HG03342 (cell line): ENCODE data around the gene MAPKAP1.

ENCODE experiments used
- ATAC-seq: cut with Tn5 transposase; IDR thresholded peaks from one replicate; pipeline ENCODE4 v1.9.1; 2021; ENCODE audit warnings: mild to moderate bottlenecking, moderate library complexity; ENCODE audit not compliant: unreplicated experiment

The MAPKAP1 gene

DNA sequence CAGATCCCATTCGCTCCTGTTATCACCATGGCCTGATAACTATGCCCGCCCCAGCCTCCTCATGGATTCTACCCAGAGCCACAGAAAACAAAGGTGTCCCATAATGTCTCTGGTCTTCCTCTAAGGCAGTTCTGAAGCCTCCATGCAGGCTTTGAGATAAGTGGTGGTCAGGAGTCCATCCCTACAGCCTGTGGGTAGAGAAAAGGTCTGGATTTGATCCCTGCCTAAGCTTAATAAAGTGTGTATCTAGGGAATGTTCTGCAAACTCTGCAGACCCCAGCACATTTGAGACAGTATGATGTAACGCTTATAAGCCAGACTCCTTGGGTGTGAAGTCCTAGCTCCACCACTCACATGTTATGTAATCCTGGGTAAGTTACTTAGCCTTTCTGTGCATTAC, 187.3 kb downstream of the MAPKAP1 start:
- no peak for ATAC-seq

- no peak for ATAC-seq
Observed at GRCh38 chr9:125517577-125517976, 189.4 kb downstream of the MAPKAP1 start.

- no peak for ATAC-seq
Observed at GRCh38 chr9:125515983-125516940, 190.7 kb downstream of the MAPKAP1 start.

DNA sequence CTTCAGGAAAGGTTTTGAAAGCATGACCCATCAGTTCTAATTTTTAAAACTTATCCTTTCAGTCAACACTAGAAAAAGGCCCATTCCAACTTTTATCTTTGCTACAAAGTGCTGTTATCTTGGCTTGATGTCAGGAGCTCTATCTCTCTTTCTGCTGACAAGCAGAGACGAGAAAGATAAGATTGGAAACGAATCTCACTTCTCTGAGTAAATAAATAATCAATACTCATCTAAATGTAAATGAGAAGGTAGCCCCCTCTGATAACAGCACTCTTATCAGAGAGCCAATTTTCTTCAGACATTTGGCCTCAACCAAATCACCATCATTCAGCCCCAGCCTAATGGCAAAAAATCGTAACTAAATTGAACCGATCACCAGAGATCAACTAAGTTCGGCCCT, 191.7 kb downstream of the MAPKAP1 start:
- no peak for ATAC-seq

DNA sequence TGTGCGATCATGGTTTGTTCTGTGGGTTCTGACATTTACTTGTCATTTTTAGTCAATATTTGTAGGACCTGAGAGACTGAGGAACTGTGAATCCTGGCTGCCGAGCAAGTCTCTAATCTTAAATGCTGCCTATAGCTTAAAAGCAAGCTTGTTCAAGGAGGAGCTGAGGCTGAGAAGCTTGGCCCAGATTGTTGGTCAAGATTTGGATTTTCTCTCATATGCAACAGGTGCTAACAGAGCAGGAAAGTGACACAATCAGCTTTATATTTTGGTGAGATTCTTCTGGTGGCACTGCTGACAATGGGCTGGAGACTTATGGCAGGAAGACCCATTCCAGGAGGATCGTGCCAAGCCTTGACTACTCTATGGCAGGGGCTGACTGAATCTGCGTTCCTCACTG, 192.5 kb downstream of the MAPKAP1 start:
- ATAC-seq: no peak

DNA sequence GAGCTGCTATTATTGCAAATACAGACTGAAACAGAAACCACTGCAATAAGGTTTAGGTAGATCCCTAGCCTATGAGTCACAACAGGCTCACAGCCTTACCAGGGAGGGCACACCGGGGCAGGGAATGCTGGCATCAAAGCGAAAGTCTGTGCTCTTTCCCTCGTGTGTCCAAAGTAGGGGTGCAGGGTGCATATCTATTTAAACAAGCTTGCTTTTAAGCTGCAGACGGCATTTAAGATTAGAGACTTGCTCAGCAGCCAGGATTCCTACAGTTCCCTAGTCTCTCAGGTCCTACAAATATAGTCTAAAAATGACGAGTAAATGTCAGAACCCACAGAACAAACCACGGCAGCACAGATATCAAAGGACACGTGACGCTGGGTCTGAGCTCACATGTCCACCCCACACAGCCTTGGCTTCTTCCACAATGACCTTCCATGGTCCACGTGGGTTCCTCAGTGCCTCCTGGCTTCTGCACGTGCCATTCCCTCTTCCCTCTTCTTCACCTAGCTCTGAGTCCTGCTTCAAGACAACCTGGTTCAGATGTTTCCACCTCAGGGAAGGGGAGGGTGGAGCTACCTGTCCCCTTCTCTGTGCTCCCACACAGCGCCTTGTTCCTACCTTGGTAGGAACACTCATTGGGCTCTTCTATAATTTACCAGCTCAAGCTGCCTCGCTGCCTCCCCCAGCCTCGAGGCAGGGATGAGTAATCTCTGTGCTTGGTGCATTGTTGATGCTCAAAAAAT, 193.2 kb downstream of the MAPKAP1 start:
- peak; percentile 91 for ATAC-seq

GRCh38 chr9:125513303-125513667, 193.7 kb downstream of the MAPKAP1 start:
- ATAC-seq: peak; percentile 12

- no peak for ATAC-seq
Observed at GRCh38 chr9:125511789-125512660, 195.0 kb downstream of the MAPKAP1 start.

- no peak for ATAC-seq
Observed at GRCh38 chr9:125510980-125511379, 196.0 kb downstream of the MAPKAP1 start.

DNA sequence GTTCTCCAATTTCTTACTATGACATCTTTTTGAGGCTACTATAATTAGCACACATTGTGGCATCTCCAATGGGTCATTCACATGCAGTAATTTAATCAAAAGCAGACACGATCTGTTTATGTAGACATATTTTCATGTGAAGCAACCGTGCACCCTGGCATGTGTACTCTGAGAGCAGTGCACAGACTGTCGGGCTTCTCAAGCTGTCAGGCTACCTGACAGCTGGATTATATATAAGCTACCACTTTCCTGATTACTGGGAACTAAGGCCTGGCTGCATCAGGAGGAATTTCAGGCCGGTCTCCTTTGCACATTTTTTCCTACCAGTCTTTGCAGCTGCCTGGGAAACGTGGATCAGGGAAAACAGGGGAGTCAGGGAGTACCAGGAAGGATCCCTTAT, 197.5 kb downstream of the MAPKAP1 start:
- ATAC-seq: no peak

DNA sequence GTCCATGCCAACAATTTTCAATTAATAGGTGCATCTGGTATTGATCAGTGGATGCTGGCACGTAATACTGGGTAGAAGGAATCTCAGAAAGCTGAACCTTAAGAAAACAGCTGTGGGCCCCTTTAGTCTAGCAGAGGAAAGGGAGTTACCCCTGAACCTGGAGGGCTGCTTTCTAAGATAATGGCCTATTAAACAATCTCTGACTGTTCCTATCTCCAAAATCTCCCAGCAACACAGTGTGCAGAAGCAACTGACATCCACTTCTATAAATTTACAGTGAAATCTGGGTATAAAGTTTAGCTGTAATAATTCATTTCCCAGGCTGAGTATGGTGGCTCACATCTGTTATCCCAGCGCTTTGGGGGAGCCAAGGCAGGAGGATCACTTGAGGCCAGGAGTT, 198.8 kb downstream of the MAPKAP1 start:
- ATAC-seq: no peak

- ATAC-seq: no peak
Observed at GRCh38 chr9:125507226-125507625, 199.8 kb downstream of the MAPKAP1 start.

DNA sequence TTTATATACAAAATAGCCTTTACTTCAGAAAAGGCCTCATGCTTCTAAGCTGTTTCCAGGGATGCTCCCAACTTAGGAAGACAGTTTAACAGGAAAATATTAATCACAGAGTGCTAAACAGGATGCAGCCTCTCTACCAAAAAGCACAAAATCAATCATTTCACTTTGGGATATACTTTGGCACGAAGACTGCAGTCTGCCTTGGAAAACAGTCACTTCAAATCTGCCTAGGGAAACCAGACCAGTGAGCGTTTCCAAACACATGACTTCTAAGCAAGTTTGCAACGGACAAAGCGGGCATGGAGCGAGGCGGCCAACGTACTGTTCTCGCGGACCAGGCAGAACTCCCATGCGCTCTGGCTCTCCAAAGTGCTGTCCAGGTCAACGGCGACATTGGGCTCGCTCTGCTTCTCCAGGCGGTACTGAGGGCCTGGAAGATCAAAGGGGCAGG, 201.0 kb downstream of the MAPKAP1 start:
- ATAC-seq: no peak

DNA sequence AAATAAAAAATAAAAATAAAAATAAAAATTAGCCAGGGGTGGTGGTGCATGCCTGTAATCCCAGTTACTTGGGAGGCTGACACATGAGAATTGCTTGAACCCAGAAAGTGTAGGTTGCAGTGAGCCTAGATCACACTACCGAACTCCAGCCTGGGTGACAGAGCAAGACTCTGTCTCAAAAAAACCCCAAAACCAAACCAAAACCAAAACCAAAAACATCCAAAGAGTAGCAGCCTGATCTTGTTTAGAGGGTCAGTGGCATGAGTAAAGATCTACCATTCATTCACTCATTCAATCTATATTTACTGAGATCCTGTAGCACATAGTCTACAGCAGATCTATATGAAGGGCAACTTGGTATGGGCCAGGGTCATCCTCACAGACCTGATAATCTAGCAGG, 202.4 kb downstream of the MAPKAP1 start:
- ATAC-seq: no peak

- ATAC-seq: no peak
Observed at GRCh38 chr9:125497906-125498305, 209.1 kb downstream of the MAPKAP1 start.

DNA sequence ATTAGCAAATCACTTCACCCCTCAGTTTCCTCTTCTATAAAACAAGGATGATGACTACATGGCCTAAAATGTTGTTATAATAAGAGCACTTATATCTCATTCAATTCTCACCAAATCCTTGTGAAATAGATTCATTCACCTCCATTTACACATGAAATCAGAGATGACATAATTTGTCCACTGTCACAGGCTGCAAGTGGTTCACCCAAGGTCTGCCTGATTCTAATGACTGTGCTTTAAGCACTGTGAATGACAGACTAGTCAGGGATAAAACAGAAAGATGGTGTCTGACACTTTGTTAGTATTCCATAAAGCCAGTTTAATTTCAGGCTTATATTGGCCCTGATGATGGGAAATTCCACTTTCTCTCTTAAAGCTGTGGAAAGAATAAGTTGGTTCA, 209.5 kb downstream of the MAPKAP1 start:
- ATAC-seq: no peak

GRCh38 chr9:125496313-125496834, 210.6 kb downstream of the MAPKAP1 start:
- ATAC-seq: no peak

GRCh38 chr9:125495172-125496119, 211.6 kb downstream of the MAPKAP1 start:
- peak; percentile 44 for ATAC-seq

DNA sequence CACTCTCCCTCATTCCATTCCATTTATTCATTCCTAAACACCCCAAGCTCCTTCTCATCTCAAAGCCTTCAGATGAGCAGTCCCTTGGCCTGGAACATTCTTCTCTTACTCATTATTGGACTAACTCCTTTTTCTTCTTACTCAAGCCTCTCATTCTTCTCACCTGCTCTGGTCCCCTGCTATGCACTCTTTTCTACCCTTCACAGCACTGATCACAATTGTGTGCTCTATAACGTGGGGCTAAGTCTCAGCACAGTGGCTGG, 212.4 kb downstream of the MAPKAP1 start:
- no peak for ATAC-seq
